NCI-H2081 (cell line): Measurements from ENCODE around the gene POLDIP2.
"Not testable (repeated sequence)": the region's sequence is repeated elsewhere in the genome, so short reads cannot be mapped to it uniquely, and the experiment has no call there.

Experiments
- DNase-seq, 2 experiments: peaks; one replicate each; lab custom pipeline; 2025; lab: John Stamatoyannopoulos, UW

POLDIP2 gene

DNA sequence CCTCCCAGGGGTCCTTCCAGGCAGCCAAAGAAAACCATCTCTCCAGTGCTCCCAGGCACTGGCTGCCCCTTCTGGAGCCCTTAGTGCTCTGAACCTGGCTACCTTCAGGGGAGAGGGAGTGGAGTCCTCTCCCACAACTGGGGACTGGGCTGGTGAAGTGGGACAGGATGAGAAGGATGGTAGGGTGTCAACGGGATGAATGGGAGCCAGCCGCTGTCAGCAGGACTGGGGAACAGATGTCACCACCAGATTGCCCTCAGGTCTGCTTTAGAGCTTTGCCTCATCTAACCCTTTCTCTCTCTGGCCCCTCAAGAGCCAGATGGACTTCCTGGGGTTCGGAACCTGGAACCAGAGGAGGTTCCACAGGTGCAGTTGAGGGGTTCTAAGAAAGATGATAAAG is 8.2 kb upstream of the POLDIP2 start:
- DNase-seq = no peak

DNA sequence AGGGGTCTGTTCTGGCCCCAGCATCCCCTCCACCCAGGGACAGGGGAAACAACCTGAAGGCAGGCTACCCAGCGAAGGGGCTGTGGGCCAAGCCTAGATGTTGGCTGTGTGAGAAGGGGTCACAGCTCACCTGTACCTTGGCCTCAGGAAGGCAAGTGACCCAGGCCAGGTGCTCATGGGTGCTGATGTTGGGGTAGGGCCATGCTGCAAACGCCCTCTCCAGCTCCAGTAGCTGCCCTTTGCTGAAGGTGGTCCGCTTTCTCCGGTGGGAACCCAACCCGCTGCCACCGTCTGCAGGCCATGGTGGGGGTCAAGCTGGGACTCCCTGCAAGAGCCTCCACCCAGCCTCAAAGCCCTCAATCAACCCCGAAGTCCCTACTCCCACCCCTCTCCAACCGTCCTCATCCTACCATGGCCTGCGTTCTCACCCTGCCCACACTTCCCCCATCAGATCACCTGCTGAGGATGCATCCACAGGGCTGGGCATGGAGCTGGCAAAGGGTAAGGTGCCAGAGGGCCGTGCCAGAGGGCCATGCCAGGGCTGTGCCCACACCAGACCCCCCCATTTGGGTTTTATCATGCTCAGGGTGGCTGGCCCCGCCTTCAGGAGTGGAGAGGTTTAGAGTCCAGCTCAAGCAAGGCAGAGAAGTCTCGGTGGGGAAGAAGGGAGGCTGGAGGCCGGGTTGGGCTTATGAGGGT is 7.5 kb upstream of the POLDIP2 start, which contains the start of gene SEBOX:
Gene SEBOX (minus strand): TSS at position 535 of the 699 bp plus-strand sequence. CDS start 48 bp downstream, at position 487.
- DNase-seq = no peak

DNA sequence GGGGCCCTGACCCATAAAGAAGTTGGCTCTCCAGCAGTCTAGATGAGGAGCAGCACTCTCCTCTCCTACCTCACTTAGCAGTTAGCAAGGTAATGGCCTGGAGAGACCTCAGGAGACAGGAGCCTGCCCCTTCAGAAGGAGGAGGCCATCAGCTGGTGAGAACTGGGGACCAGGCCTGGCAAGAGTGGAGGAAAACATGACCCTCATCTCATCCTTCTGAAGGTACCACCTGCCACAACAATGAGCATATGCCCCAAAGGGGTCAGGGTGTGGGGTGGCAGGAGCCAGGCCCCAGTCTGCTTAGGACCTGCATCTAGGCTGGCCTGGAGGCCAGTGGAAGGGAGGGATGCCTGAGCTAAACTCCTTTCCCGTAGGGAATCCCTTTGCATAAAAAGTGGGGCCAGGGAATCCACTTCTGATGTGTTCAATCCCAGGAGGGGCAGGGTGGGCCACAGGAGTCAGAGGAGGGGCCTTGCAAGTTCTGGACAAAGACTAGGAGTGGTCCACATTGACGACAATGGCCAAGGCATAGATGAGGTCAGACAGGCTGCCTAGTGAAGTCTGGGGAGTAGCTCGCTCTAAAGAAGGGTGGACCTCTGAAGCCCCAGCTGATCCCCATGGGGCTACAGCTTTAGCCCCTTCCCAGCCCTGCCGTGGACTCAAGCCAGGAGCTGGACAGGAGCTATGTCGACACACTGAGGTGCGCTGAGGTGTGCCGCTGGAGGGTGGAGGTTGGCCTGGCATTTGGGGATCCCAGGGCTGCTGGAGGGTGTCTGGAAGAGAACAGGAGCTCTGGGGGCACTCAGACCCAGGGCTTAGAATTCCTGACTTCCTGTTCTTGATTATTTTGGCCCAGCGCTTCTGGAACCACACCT is 6.7 kb upstream of the POLDIP2 start:
- no peak for DNase-seq

DNA sequence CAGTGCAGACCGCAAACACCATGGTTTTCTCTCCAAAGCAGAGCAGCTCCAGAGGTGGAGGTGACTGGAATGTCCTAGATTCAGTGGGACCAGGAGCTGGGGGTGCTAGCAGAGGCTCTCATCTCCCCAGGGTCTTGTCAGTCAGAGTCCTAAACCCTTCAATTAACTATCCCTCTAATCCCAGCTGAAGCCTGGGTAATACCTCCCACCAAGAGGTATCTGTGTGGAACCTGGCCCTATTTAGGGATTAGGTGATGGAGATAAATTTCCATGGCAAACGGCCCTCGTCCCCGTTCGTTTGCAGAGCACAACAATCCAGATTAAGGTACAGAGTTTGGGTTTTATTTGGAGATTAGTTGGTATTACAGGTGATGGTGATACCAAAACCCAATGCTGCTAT is 5.9 kb upstream of the POLDIP2 start:
- no peak for DNase-seq

DNA sequence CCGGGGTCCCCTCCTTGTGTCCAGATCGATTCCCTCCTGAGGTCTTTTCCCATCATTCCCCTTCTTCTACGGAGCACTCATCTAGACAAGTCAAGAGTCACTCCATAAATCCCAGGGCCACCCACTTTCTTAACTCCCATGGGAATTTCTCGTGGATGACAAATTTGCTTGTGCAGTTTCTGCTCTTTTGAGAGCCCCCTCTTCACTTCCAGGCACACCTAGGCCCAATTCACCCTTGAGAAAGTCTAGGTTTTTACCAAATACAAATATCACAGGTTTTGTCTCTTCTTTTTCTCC is 522 bp upstream of the POLDIP2 start:
- no peak for DNase-seq

DNA sequence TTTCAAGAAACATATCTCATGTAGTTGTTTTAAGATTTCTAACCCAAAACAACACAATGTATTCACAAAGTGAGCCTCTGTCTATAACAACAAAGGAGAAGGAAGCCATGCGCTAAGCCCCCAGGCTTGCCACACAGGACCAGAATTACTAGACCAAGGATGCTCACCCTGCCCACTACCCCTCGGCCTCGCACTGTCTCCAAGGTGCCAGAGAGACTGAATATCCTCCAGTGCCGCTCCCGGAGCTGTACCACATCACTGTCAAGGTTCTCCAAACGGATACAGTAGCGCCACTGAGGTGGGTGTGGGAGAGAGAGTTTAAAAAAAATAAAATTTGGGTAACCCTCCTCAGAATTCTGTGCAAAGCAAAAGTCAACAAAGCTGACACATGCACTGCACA is 7.1 kb downstream of the POLDIP2 start:
- no peak for DNase-seq

DNA sequence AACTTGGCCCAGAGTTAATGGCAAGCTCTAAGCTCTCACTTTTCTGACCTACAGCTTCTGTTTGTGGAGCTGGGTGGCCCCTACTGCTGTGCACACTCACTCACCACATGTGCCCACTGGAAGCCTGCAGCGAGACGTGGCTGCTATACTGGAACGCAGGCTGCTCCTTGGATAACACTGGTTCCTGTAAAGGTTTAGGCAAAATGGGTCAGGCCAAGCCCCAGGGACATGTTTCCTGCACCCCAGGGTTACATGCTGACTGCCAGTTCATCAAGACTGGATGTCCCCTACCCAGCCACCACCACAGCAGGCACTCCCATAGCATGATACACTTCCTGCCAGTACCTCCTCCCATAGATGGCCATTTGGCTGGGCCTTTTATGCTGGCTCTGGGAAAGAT is 8.3 kb downstream of the POLDIP2 start:
- no peak for DNase-seq

DNA sequence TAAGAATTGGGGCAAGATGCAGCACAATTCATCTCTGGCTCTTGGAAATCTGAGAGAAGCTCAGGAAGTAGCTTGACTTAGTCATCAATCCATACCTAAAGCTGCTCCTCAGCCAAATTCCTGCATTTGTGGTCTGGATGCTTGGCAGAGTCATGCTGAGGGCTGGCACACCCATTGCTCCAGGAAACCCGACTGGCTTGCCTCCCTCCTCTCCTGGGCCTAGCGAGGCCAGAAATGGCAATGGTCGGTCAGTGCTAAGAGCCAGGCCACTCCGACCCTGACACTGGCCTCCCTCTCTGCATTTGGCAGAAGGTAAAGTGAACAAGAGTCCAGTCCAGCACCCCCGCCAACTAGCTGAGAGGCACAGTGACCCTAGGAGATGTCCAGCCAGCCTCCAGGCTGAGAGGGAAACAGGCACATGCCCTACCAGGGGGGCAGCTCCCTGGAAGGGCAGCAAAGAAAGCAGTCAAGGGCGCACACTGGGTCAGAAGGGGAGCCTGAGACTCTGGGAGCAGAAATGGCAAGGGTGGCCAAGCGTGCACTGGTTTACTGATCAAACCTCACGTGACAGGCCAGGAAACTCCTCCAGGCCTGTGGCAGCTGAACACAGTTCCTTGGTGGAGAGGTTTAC is 10.0 kb downstream of the POLDIP2 start:
- DNase-seq = no peak

DNA sequence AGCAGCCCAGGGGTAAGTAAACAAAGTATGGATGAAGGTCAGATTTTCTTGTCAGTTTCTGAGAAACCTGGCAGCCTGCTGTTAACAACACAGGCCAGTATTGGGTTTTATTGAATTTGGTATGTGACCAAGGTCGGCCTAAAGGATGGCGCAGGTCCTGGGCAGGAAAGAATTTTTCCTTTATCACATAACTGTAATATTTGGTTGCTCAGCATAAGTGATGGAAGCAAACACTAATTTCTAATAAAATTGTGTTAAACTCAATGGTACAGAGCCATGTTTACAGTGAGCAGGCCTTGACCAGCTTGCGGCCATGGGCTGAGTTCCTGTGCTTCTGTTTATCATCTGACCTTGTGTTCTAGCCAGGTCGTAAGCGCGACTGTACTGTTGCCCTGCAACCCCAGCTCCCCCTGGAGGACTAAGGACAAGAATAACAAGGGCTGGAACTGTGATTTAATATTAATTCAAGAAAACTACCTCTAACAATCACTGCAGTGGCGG is 10.5 kb downstream of the POLDIP2 start:
- DNase-seq = no peak

DNA sequence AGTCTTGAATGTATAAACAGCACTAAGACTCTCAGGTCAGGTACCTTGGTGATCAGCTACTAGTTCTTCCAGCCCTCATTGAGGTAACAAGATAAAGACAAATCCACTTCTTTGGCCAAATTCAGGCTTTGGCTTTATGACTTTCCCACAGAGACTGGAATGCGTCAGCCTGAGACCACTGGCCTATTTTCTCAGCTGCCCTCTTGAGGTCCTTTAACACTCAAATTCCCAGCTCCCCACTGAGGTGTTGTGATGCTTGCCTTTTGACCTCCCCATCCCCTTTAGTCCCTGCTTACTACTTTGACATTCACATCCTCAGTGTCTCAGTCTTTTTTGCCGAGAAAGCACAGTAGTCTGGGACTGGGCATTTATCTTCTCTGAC is 11.1 kb downstream of the POLDIP2 start:
- DNase-seq = no peak

DNA sequence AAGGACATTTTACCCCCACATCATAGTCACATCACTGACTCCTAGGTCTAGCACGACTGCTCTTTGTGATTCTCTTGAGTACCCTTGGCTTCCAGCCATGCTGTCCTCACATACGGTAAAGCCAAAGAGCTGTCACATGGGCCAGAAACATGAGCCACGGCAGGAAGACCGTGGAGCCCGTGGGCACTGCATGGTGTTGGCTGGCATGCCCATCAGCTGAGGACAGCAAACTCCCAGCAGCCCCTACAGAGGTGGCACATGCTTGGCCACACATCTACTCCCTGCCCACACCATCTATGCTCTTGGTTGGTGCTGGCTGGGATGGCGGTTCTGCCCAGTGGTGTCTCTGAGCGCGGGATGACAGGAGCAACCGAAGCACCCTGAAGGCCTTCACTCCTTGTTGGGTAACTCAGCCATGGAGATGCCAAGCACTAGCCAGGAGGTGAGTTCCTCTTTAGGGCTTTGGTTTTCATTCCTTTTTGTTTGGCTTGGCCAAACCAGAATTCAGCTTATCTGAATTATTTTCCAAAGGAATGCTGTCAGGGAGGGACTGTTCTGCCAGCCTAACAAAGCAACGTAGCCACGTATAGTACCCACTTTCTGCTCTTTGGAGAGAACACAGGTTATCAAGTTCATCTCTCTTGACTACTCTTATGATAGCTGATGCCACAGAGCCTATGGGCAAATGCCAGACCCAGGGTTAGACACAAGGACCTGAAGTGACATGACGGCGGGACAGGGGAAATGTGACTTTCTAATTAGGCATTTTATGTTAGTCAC is 11.7 kb downstream of the POLDIP2 start:
- DNase-seq = no peak

DNA sequence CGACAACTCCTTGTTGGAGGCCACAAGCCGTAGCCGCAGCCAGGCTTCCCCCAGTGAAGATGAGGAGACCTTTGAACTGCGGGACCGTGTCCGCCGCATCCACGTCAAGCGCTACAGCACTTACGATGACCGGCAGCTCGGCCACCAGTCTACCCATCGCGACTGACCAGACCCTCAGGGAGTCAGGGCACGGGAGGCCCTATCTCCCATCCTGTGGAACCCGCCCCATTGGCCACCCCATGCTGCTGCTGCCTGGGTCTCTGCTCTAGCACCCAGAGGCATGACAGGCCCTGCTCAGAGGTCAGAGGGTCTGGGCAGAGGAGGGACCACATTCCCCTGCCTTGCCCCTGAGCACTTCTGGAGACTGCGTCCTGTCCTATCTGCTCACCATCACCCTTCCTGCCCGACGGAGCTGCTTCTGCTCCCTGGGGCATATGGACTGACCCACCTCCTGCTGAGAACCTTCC is 12.9 kb downstream of the POLDIP2 start:
- no peak for DNase-seq

DNA sequence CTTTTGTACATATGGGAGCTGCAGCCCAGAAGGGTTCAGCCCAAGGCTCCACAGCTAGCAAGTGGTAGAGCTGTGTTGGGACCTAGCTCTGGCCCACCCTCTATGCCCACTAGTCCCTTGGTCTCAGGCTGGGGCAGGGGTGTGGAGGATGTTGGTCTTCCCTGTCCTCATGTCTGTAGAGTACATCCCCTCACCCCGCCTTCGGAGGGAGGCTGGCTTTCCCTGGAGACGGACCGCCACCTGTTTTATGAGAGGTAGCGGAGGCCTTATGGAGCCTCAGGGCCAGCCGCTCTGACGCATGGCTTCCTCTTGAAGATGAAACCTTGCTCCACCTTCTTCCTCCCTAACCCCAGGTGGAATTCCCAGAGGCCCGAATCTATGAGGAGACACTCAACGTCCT is 13.3 kb downstream of the POLDIP2 start:
- no peak for DNase-seq

DNA sequence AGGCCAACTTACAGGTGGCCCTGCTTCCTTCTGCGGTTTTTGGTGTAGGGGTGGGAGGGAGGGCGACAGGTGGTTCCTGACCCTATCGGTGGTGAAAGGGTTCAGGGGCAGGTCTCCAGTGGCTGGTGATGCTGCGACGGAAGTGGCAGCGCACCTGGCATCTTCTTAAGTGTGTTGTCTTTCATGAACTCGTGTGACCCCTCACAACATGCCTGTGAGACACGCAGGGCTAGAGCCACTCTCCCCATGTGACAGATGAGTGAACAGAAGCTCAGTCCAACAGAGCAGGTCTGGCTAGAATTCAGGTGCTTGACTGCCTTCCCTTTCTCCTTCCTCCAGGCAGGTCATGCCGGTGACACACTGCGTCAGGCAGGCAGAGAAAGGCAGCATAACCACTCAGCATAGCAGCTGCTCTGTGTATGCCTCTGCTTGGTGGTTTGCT is 13.8 kb downstream of the POLDIP2 start:
- DNase-seq = no peak

DNA sequence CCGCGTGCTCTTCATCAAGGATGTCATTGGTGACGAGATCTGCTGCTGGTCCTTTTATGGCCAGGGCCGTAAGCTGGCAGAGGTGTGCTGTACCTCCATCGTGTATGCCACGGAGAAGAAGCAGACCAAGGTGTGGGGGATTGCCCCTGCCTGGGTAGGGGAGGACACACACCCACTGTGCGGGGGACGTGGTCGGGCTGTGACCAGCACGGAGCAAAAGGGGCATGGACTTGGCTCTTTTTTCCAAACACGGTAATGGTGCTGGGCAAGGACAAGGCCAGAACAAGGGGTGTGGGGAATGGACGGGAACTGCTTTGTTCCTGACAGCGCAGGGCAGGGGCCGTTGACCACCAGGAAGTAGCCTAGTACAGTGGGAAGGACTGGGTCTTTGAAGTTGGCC is 15.0 kb downstream of the POLDIP2 start:
- no peak for DNase-seq

DNA sequence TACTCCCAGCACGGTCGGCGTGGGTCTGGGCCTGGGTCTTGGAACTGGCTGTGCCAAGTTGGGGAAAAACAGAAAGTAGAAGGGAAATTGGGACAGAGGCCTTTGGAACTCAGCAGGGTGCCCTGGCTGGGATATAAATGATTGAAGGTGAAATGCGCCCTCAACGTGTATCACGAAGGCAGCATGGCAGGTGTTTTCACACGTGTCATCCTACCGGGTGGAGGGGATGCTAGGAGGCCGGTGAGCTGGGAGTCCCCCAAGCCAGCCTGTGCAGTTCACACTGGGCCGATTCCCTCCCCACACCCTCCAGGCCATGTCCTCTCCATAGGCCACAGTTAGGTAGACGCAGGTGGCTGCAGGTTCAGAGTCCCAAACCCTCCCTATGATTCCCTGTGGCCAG is 15.8 kb downstream of the POLDIP2 start:
- DNase-seq = no peak

DNA sequence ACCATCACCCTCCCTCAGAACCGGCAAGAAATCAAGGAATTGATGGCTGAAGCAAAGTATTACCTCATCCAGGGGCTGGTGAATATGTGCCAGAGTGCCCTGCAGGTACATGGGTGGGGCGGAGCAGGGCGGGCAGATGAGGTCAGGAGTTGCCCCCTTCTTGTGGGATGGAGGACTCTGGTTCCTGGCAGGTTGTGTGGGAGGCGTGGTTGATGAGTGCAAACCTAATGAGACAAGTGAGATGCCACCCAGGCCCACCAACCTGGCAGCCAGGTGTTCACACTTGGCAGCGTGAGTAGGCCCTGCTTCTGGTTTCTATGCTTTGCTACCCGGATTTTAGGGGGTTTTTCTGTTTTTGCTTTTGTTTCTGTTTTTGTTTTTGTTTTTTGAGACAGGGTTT is 17.0 kb downstream of the POLDIP2 start:
- no peak for DNase-seq

DNA sequence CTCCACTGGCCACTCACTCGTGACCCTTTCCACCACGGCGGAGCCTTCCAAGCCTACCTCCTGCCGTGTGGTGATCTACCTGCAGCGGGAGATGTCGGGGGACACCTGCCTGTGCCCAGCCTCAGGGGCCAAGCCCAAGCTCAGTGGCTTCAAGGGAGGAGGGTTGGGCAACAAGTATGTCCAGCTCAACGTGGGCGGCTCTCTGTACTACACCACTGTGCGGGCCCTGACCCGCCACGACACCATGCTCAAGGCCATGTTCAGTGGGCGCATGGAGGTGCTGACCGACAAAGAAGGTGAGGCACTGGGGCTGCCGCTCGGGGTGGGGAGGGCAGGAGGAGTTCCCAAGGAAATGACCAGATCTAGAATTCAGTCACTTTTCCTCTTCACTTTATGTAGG is 17.9 kb downstream of the POLDIP2 start:
- no peak for DNase-seq

DNA sequence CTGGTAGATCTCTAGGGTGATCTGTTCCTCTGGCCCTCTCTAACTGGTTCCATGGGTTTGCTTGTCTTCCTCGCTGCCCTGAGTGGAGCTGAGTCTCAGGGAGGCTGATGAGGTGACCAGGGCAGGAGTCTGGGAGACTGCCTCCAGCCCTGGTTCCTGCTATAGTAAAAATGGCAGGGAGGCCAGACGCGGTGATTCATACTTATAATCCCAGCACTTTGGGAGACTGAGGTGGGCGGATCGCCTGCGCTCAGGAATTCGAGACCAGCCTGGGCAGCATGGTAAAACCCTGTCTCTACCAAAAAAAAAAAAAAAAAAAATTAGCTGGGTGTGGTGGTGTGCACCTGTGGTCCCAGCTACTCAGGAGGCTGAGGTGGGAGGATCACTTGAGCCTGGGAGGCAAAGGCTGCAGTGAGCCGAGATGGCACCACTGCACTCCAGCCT is 18.5 kb downstream of the POLDIP2 start:
- not testable (repeated sequence) for DNase-seq

DNA sequence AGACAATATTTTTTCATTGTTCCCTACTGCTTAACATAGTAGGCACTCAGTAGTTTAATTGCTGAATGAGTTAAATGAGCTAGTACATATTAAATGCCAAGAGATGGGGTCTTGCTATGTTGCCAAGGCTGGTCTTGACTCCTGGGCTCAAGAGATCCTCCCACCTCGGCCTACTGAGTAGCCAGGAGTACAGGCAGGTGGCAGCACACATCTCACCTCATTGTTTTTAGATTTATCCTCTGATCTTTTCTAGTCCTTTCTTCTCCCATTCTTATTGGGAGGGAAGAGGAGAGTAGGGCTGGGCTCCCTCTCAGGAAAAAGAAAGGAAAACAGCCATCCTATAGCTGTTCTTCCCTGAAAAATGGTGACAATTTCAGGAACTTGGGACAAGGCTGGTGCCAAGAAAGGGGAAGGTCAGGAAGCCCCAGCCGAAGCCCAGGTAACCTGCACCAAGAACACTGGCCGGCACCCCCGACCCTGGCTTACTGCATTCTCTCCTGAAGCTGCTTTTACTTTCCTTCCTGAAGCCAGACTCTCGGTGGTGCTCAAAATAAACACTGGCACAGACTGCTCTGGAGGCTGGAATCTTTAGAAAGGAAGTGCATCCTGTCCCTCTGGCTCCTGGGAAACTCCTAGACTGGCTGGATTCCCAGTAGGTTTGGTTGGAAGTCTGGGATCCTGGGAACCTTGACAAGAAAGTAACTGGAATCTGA is 19.1 kb downstream of the POLDIP2 start:
- no peak for DNase-seq
